Fibroblast of skin of left biceps (primary cell): ENCODE measurements around the gene LHX4.

ENCODE experiments used
- DNase-seq, 2 experiments: peaks; one replicate each; pipeline ENCODE4 v3.0.0-alpha.2; 2013; ENCODE audit warnings: low read depth in 2 of 2

The LHX4 gene

DNA sequence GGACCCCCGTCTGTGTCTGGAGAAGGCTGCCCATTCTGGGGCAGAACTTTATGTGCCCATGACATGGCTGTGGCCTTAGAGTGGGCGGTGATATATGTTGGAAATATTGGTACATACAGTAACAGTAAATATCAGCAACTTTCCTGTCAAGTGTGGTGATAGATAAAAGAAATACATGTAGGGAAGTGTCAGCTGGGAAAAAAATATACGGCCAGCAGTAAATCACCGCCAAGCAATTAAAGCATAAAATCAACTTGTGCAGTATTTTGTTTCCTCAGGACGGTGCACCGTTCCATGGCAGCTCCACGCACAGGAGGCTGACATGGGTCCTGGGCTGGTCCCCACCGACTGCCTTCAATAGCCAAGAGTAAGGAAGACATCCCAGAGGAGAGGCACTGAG lies 27.4 kb downstream of the LHX4 start:
- no peak for DNase-seq

DNA sequence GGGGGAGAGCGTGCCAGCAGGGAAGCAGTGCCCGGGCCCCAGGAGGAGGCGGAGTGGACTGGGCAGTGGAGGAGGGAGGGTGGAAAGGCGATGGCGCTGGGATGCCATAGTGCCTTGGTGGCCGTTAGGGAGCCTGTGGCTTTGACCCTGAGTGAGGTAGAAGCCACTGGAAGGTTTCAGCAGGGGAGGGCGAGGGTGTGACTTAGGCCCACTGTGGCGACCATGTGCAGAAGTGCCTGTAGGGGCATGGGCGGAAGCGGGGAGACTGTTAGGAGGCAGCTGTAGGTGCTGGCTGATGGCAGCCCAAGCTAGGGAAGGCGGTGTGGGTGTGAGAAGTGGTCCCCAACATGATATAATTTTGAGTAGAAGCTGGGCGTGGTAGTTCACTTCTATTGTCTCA lies 28.2 kb downstream of the LHX4 start:
- no peak for DNase-seq

DNA sequence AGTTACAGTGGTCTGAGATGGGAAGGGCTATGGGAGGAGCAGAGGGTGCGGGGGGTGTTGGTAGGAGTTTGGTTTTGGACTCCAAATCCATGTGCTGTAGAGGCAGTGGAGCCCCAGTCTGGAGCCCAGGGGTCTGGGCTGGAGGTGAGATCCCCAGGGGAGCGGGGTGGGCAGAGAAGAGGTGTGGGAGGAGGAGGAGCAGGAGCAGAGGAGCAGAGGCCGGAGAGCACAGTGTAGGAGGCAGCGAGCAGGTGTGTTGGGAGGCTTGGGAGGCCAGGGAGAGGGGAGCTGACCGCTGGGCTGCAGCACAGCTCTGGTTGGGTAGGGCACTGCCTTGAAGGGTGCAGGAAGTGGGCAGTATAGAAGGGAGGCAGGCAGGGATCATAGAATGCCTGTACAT lies 28.9 kb downstream of the LHX4 start:
- DNase-seq, result no peak

DNA sequence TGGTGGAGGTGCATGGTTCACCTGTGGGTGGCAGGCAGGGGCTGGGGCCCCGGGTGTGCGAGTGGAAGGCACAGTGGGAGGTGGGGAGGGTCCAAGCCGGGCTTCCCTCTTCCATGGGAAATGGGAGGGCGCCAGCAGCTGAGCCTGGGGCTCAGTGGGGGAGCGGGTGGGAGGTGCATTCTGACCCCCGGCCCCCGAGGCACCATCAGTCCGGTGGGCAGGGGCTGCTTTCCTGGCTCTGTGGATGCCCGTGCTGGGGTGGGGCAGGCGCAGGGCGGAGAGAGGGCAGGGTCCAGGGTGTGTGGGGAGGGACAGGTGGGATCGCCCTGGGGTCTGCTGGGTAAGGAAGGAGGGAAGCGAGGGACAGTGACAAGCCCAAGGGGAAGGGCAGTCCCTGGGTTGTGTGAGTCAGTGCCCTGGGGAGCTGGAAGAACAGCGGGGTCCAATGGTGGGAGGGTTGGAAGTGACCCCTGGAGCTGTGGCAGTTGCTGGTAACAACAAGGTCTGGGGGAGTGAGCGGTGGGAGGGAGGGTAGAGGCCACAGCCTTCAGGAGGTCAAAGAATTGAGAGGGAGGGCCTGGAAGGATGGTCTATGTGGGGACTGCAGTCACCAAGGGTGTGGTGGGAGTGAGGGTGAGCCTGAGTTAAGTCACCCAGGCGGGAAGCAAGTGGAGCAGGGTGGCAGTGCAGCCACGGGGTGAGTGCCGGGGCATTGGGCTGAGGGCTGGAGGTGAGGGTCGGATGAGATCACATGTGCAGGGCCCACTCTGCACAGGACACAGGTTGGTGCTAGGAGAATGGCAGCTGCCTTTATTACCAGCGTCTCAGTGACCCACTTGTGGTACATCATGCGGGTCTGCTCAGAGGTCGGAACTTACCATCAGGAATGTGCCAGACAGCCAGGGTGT lies 29.6 kb downstream of the LHX4 start:
- no peak for DNase-seq

DNA sequence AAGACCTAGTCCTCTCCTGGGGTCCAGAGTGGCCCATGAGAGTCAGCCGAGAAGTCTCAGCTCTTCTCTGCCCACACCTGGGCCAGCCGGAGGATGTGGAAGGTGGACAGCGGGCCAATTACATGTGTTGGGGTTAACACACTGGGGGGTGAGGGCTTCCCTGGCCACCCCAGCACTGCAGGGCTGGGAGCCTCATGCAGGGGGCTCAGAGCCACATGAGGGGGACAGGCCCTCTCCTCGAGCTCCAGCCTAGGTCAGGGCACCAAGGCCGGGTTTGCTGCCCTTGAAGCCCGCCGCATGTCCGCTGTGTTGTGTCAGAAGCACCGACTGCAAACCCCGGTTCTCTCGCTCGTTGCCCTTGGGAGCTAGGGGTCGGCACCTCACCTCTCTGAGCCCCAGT lies 30.5 kb downstream of the LHX4 start:
- DNase-seq, result no peak

DNA sequence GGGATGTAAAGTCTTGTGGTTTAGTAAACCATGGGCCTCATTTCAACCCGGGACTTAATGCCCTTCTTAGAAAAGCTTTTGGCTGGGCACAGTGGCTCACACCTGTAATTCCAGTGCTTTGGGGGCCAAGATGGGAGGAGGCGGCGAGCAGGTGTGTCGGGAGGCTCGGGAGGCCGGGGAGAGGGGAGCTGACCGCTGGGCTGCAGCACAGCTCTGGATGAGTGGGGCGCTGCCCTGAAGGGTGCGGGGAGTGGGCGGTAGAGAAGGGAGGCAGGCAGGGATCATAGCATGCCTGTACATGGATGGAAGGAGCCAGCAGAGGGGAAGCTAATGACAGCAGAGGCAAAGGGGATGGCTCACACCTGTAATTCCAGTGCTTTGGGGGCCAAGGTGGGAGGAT lies 31.0 kb downstream of the LHX4 start:
- DNase-seq, result no peak

DNA sequence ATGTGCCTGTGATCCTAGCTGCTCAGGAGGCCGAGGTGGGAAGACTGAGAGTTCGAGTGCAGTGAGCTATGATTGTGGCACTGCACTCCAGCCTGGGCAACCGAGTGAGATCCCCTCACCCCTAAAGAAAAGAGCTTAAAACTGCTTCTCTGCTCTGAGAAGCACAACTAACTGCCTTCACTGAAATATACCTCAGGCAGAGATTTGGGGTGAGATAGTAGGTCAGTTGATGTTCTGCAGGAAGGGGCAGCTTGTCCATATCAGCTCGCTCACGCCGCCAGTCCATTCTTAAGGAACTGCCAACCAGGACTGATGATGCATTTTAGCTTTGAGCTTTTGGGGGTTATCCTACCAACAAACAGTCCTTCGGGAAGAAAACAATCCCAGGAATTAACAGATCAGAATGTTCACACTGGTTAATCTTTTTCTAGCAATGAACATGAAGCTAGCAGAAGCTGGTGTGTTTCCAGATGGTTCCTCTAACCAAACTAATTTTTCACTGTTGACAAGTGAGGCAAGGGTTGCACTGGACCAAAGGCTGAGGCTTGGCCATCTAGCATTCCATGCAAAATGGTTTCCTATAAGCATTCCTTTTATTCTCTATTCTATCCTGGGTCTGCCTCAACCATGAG lies 31.6 kb downstream of the LHX4 start:
- no peak for DNase-seq

DNA sequence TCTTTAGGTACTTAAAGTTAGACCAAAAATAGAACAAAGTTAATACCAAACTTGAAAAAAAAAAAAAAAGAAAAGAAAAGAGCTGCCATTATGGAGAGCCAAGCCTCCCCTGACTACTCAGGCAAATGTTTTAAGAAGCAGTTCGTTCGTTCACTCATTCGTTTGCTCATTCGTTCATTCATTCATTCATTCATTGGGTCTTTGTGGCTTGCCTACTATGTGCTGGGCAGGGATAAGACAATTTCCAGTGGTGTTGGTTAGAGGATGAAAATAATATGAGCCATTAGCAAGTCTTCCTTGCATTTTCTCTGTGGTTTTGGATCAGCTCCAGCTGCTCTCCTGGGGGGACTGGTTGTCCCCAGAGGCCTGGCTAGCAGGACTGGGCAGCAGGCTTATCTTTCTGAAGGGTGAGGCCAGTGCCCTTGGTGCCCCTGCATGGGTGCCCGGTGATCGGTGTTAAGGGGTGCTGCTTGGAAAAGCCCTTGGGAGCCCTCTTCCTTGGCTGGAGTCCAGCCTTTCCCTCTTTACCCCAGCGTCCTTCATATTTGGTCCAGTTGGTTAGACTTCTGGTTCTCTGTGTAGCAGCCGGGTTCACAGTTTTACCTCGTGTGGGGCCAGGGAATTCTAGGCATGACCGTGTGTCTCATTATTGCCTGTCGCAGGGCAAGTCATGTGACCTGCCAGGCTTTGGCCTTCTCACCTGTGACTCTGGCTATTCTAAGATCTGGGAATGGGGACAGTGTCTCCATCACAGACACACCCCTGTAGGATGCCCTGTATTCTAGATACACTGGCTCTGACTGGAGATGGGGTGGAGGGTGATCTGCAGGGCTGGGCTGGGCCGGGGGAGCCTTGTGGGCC lies 32.8 kb downstream of the LHX4 start:
- DNase-seq, result no peak

DNA sequence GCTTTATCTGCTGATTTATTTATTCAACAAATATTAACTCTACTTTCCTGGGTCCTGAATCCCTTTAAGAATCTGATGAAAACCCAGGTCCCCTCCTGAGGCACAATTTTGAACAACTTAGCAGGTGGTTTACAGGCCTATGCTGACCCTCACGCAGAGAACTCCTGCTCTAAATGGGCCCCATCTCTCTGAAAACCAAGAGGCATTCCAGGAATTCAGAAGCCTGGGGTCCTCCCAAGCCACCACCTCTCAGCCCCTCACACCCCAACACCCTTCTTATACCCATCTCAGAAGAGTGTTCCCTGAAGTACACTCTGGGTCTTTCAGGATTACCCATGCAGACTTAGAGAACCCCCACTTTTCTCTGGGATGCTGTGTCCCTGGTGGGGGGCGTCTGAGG lies 34.5 kb downstream of the LHX4 start:
- no peak for DNase-seq

DNA sequence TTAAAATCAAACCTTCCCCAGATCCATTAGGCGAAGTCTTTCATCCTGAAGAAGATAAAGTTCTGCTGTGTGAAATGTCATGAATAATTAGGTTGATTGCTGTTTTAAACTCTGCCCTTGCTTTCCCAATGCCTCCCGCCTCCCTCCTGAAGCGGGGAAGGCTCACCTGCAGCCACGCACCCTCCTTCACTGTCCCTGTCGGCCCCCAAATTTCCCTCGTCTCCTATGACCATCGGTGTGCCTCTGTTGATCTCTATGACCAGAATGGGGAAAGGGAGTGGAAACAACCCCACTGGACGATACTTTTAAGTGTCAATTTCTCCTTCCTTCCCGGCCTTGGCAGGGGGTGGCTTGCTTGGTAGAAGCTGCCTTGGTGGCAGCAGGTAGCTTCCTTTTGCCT lies 35.1 kb downstream of the LHX4 start:
- no peak for DNase-seq

DNA sequence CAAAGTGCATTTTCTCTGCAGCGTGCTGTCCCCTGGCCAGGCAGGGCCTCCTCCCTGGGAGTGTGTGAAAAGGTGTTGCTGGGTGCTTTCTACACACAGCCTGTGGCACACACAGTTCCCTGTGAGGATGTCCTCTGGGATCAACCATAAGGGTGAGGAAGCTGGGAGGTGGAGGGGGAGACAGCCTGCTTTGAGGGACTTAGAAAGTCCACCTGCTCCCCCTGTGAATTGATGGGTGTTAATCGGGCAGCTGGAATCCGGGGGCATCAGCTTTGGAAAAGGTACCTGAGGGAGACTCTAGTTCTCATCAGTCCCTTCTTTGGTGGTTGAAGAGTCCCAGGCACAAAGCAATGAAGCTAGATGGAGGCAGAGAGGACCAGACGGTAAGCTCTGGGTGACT lies 35.8 kb downstream of the LHX4 start:
- DNase-seq, result no peak

DNA sequence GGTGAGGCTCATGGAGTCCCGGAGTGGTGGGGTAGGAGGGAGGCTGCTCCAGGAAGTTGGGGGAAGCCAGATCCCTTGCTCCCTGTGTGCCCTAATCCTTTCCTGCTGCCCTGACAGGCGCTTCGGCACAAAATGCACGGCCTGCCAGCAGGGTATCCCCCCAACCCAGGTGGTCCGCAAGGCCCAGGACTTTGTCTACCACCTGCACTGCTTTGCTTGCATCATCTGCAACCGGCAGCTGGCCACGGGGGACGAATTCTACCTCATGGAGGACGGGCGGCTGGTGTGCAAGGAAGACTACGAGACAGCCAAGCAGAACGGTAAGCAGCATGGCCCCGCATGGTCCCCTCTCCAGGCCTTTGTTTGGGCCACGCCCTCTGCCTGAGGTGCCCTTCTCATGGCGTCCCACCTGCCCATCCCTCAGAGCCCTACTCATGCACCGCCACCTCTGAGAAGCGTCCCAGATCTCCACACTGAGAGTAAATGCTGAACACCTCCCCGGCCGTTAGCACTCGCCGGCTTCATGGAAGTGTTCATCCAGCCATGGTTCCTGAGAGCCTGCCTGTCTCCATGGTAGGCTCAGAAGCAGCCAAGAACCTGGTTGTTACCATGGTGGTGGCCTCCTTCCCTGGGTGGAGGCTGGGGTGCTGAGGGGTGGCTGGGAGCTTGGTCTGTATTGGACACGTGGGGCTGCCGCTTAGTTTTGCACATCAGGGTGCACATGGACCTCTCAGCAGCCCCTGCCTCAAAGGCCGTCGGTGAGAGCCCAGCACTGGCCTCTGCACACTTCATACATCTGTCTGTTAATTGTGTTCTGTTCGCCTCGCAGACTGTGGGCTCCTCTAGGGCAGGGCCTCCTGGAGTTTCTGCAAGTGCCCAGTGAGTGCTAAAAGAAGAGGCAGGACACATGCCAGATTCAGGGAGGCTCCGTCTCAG lies 36.5 kb downstream of the LHX4 start:
- DNase-seq, result no peak

DNA sequence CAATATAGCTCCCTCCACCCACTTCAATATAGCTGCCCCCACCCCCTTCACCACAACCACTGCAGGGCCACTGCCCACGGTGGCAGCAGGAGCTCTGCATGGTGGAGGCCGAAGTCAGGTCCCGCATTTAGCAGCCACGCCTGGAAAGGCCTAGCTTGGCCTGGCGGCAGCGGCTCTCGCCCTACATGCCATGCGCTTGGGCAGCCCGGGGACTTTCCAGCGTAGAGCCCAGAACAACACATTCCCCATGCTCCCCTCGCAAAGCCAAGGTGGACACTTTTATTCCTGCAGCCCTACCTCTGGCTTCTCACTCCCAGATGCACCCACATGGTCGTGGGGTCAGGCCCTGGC lies 37.1 kb downstream of the LHX4 start:
- no peak for DNase-seq

DNA sequence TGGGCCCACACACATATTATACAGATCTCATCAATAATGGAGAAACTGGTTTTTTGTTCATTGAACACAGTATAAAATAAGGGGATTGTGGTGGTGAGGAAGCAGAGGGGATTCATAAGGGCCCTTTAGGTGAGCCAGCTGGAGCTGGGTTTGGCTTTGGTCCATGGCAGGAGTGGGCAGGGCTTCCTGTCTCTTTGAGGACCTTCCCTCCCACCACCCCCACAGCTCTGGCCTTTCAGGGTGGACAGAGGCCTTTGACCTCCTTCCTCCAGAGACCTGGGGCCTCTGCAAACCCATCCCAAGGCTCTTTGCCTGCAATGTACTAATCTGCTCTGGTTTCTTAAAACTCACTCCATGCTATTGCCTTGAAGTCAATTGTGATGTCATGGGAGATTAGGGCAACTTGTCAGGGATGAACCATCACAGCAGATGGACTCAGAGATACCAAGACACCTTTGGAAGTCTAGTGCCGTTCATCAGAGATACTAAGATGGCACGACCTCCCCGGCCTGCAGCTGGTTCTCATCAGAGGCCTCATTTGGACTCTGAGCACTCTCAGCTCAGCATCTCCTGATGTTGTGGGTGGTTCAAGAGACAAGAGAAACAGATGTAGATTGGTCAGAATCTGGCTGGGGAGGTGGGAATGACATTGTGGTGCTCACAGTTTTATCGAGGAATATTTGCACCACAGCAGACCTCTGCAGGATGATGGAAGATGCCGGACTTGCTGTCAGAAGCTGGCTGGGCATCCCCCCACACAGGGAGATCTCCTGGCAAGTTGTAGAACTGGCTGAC lies 37.9 kb downstream of the LHX4 start:
- no peak for DNase-seq

DNA sequence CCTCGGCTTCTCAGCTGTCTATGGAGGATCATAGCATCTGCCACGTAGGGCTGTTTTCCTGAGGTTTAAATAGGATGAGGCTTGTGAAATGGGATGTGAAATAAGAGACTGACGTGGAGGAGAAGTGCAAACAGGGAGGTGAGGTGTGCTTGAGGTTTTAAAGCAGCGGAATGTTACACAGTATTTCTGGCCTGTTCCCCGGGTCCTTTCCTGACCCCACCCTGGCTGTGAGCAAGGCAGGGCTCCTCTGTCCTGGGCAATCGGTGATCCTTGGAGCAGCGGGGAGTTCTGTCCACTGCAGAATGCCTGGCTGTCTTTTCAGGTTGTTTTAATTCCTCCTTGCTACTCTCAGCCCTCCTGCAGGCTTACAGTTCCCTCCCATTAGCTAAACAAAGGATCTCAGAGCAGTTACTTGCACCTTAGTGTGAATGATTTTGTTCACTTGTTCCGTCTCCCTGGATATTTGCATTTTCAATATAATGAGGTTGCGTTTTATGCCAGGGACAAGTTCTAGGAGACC lies 38.6 kb downstream of the LHX4 start:
- no peak for DNase-seq

DNA sequence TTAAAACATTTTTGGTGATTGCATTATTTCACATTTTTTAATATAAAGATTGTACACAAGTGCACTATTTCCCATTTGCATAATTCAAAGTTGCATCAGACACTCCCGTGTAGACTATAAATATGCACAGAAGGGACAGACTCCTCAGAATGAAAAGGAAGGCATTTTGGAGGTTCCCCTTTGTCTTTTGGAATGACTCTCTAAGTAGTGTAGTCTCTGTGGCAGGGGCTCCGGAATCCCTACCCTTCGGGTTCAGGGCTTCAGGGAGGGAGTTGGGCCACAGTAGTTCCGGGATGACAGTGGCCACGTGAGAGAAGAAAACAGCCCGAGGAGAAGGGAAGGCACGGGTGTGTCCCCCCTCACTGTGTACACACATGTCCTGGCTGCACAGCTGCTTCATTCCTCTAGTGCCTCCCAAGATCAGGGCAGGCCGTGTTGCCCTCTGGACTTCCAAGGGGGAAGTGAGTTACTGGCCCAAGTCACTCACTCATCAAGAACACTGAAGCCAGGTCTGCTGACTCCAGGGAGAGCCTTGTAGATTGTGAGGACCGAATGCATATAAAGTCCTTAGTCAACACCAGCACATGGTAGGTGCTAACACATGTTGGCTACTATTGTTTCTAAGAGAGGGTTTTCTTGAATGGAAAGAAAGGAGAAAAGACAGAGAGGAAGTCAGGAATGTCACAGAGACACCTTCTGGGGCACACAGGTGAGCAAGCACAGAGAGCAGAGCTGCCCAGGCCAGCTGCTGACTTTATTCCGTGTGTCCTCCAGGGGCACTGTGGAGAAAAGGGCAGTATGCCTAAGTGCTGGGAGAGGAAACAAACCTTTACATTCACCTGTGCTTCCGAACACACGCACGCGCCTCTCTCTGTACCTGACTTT lies 39.8 kb downstream of the LHX4 start:
- no peak for DNase-seq

DNA sequence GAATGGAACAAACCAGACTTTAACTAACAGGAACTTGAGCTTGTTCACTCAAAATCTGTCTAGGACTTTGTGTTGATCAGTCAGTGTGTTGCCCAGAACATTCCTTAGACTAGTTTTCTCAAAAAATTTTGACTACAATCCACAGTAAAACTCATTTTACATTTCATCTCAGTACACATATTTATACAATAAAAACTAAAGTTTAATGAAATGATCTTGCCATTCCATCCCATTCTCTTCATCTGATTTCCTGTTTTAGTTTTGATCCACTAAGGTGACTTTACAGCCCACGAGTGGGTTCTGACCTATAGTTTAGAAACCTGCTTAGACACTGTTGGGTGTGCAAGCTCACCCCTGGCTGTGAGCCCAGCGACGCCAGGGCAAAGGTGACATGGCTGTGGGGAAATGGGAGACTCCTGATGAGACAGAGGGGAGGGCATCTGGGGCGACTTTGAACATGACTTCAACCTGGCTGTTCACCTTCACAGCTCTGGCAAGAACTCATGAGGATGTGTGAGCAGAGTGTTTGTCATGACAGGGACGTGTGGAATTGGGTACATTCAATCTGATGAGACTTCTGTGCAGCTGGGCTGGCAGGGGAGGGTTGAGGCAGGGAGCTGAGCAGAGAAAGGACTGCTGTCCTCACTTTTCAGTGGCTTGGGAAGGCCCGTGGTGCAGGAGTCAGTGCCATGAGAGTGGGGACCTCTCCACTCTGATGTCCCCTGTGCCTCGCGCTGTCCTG lies 40.6 kb downstream of the LHX4 start:
- no peak for DNase-seq
